Cardiac fibroblast (primary cell): ENCODE results near the gene GLRA1.

Experiments
- DNase-seq, 2 donors: peaks; one replicate each; pipeline versions ENCODE4 v3.0.0 to v3.0.0-alpha.2; 2010; ENCODE audit warnings: low read depth in 2 of 2
- H3K4me3 ChIP-seq, 2 donors: replicated peaks in 1 of 2; 1 replicate in 1 of 2; 2 replicates in 1 of 2; pipeline ENCODE4 v1.5.1; 2011; ENCODE audit warnings: low read depth in 2 of 2, low read length in 2 of 2, mild to moderate bottlenecking in 2 of 2, moderate library complexity in 1 of 2
- TF ChIP-seq, protein P1 (sequence below): IDR thresholded peaks from one replicate; pipeline ENCODE4 v1.5.1; 2011; ENCODE audit warnings: low read depth, mild to moderate bottlenecking, low read length, inconsistent platforms

Gene GLRA1

DNA sequence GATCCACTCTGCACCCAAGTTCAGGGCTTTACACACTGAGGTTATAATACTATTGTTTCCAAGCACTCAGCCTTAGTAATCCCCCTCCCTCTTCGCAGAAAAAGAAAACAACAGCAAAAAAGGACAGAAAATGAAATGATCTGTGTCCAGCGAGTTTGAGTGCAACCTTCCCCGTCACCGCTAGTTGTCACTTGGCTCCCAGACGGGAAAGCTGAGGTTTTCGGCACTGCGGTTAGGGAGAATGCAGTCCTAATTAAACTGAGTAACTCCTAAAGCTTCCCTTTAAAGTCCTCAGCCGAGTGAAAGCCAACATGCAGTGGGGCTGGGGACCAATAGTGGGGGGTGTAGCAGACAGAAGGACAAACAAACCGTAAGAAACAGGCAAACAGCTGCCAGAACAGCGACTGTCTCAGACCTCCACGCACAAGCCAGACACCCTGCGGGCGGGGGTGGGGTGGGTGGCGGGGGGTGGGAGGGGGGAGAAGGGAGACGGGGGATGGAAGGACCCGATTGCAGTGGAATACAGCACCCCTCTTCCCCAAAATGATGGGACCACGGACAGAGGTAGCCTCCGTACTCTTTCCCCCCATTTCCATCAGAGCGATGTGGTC is 680 bp downstream of the GLRA1 start:
- no peak overlapping the region for H3K4me3 ChIP-seq
- TF ChIP-seq, protein P1, sequence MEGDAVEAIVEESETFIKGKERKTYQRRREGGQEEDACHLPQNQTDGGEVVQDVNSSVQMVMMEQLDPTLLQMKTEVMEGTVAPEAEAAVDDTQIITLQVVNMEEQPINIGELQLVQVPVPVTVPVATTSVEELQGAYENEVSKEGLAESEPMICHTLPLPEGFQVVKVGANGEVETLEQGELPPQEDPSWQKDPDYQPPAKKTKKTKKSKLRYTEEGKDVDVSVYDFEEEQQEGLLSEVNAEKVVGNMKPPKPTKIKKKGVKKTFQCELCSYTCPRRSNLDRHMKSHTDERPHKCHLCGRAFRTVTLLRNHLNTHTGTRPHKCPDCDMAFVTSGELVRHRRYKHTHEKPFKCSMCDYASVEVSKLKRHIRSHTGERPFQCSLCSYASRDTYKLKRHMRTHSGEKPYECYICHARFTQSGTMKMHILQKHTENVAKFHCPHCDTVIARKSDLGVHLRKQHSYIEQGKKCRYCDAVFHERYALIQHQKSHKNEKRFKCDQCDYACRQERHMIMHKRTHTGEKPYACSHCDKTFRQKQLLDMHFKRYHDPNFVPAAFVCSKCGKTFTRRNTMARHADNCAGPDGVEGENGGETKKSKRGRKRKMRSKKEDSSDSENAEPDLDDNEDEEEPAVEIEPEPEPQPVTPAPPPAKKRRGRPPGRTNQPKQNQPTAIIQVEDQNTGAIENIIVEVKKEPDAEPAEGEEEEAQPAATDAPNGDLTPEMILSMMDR: peak; percentile 57
- DNase-seq: peak in 1 of 2 donors; percentile 18

- TF ChIP-seq, protein P1: no peak
- no peak overlapping the region for H3K4me3 ChIP-seq
- DNase-seq: no peak
Measured at GRCh38 chr5:151921916-151922315, 2.7 kb downstream of the GLRA1 start.

- TF ChIP-seq, protein P1: no peak
- H3K4me3 ChIP-seq: no peak overlapping the region
- no peak for DNase-seq
Measured at GRCh38 chr5:151917904-151918303, 6.7 kb downstream of the GLRA1 start.

GRCh38 chr5:151913425-151913824 is 11.2 kb downstream of the GLRA1 start:
- TF ChIP-seq, protein P1: no peak
- no peak for DNase-seq
- no peak overlapping the region for H3K4me3 ChIP-seq

GRCh38 chr5:151912360-151912759 is 12.3 kb downstream of the GLRA1 start:
- TF ChIP-seq, protein P1: no peak
- DNase-seq: no peak
- no peak overlapping the region for H3K4me3 ChIP-seq

DNA sequence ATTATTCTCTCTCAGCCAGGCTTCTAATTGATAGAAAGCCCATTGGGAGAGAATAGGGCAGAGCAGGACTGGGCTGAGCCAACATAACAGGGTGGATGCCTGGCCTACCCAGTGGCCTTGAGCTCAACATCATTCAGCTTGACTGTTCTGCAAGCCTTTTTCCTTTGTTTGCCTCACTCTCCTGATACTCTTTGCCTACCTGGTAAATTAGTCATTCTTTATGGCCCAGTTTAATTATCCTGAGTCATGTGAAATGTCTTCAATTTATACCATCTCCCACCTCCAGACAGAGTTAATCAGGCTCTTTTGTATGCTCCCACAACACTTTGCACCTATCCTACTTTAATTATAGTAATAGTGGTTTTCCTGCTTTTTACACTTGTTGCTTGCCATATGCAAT is 13.6 kb downstream of the GLRA1 start:
- TF ChIP-seq, protein P1: no peak
- DNase-seq: no peak
- H3K4me3 ChIP-seq: no peak overlapping the region

DNA sequence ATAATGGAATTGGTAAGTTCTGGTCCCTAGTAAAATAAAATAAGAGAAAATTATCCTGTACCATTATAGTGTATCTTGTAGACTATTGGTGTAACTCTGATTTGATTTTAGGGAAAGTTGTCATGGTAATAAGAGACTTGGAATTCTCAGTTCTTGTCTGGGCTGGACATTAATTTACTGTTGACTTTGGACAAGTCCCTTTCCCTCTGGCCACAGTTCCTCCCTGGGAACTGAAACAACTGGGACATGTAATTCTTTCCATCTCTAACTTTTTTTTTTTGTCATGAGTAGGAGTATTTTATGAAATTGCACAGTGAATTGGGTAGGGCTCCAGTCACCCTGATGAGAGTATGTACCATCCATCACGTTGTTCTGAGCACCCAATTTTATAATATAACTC is 15.0 kb downstream of the GLRA1 start:
- TF ChIP-seq, protein P1: no peak
- no peak overlapping the region for H3K4me3 ChIP-seq
- no peak for DNase-seq
